GM19328 (cell line): Measurements from ENCODE around the gene PGA3.
"Not testable (repeated sequence)": the region's sequence is repeated elsewhere in the genome, so short reads cannot be mapped to it uniquely, and the experiment has no call there.

Source experiments
- ATAC-seq: cut with Tn5 transposase; IDR thresholded peaks from one replicate; pipeline ENCODE4 v1.9.1; 2021; ENCODE audit warnings: mild to moderate bottlenecking, moderate library complexity; ENCODE audit not compliant: unreplicated experiment

The PGA3 gene

GRCh38 chr11:61248071-61248470 is 44.8 kb downstream of the PGA3 start:
- not testable (repeated sequence) for ATAC-seq

GRCh38 chr11:61249201-61249600 is 45.9 kb downstream of the PGA3 start:
- ATAC-seq = not testable (repeated sequence)

GRCh38 chr11:61250796-61251765 is 47.8 kb downstream of the PGA3 start:
- not testable (repeated sequence) for ATAC-seq

GRCh38 chr11:61252332-61252731 is 49.0 kb downstream of the PGA3 start:
- ATAC-seq = not testable (repeated sequence)

GRCh38 chr11:61254403-61255025 is 51.2 kb downstream of the PGA3 start:
- no peak for ATAC-seq

- no peak for ATAC-seq
These were observed 53.6 kb downstream of the PGA3 start for GRCh38 chr11:61256710-61257482.

- ATAC-seq = no peak
These were observed 55.2 kb downstream of the PGA3 start for GRCh38 chr11:61258546-61258945.

- no peak for ATAC-seq
These were observed 56.0 kb downstream of the PGA3 start for GRCh38 chr11:61259363-61259762.
